Activated naive CD8-positive, alpha-beta T cell (primary cell): Measurements from ENCODE around the gene NFKBIL1.
A peak's percentile ranks its signal among the peaks of the same experiment; 100 is the strongest.

Experiments used
- H3K27ac Mint-ChIP-seq: one replicate; pipeline ENCODE4 v1.8.0; 2021; ENCODE audit warnings: mixed read lengths
- H3K27me3 Mint-ChIP-seq: one replicate; pipeline ENCODE4 v1.8.0; 2021; ENCODE audit warnings: mixed read lengths
- H3K36me3 Mint-ChIP-seq: one replicate; pipeline ENCODE4 v1.8.0; 2021; ENCODE audit warnings: mixed read lengths
- H3K4me1 Mint-ChIP-seq: one replicate; pipeline ENCODE4 v1.8.0; 2021; ENCODE audit warnings: low read depth, mixed read lengths
- H3K4me3 Mint-ChIP-seq: one replicate; pipeline ENCODE4 v1.8.0; 2021; ENCODE audit warnings: mild to moderate bottlenecking, mixed read lengths
- H3K9me3 Mint-ChIP-seq: one replicate; pipeline ENCODE4 v1.8.0; 2021; ENCODE audit warnings: low read depth, mixed read lengths

NFKBIL1 gene

DNA sequence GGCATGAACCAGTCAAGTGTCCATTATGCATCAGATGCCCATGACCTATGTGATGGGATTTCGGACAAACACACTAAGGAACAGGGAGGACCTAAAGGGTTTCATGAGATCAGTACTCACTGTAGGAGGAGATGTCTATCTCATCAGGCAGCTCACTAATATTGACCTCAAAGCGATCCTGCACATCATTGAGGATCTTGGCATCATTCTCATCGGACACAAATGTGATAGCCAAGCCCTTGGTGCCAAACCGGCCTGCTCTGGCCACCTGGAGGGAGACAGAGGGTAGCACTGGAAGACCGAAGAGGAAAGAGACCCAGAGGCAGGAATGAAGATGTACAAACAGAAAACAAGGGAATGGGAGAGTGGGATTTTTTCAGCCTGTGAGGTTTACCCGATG lies 16.7 kb upstream of the NFKBIL1 start:
- Mint-ChIP-seq H3K4me1 (peaks cover 19% of the 10 kb centered on the region), H3K9me3 (no peaks in the 10 kb centered on the region), H3K27ac (peak overlapping the region; percentile 29), H3K27me3 (no peaks in the 10 kb centered on the region), H3K4me3 (no peak overlapping the region), H3K36me3 (no peaks in the 10 kb centered on the region)

DNA sequence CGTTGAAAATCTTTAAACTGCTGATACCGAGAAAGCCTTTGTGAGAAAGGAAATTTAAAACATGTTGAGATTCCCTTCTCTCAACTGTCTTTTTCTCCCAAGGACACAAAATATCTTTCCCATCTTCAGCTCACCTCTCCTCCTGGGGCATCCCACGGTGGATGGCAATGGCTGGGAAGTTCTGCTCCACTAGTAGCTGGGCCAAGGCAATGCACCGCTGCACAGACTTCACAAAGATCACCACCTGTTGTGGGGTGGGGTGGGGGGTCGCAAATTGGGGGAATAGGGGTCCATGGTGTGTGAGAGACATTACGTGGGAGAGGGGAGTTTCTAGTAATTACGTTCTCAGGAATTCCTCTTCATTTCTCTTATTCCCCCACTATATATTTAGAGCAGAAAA lies 16.2 kb upstream of the NFKBIL1 start:
- H3K27me3 Mint-ChIP-seq = no peaks in the 10 kb centered on the region
- H3K36me3 Mint-ChIP-seq = no peaks in the 10 kb centered on the region
- no peak overlapping the region for H3K4me3 Mint-ChIP-seq
- no peak overlapping the region for H3K27ac Mint-ChIP-seq
- H3K4me1 Mint-ChIP-seq = peaks cover 24% of the 10 kb centered on the region
- H3K9me3 Mint-ChIP-seq = no peaks in the 10 kb centered on the region

DNA sequence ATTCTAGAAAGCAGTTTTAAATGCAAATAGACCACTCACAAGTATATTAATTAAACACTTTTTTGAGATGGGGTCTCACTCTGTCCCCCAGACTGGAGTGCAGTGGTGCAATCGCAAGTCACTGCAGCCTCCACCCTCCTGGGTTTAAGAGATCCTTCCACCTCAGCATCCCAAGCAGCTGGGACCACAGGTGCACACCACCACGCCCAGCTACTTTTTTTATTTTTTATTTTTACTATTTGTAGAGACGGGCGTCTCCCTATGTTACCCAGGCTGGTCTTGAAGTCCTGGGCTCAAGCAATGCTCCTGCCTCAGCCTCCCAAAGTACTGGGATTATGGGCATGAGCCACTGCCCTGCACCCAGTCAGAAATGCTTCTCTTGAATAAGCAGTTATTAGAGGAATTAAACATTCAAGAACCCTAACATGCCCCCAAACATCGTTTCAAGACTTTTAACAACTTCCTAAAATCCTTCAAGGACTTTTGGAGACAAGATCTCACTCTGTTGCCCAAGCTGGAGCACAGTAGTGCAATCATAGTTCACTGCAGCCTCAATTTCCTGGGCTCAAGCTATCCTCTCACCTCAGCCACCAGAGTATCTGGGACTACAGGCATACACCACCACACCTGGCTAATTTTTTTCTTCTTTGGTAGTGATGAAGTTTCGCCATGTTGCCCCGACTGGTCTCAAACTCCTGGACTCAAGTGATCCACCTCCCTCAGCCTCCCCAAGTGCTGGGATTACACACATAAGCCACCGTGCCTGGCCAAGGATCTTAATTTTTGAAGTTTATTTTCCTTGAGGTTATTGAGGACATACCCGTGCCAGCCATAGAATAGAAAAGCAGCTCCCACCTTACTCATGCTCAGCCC lies 15.4 kb upstream of the NFKBIL1 start:
- no peaks in the 10 kb centered on the region for H3K36me3 Mint-ChIP-seq
- no peaks in the 10 kb centered on the region for H3K27me3 Mint-ChIP-seq
- H3K9me3 Mint-ChIP-seq = no peaks in the 10 kb centered on the region
- H3K4me3 Mint-ChIP-seq = no peak overlapping the region
- H3K4me1 Mint-ChIP-seq = peaks cover 28% of the 10 kb centered on the region
- H3K27ac Mint-ChIP-seq = peak overlapping the region; percentile 6

DNA sequence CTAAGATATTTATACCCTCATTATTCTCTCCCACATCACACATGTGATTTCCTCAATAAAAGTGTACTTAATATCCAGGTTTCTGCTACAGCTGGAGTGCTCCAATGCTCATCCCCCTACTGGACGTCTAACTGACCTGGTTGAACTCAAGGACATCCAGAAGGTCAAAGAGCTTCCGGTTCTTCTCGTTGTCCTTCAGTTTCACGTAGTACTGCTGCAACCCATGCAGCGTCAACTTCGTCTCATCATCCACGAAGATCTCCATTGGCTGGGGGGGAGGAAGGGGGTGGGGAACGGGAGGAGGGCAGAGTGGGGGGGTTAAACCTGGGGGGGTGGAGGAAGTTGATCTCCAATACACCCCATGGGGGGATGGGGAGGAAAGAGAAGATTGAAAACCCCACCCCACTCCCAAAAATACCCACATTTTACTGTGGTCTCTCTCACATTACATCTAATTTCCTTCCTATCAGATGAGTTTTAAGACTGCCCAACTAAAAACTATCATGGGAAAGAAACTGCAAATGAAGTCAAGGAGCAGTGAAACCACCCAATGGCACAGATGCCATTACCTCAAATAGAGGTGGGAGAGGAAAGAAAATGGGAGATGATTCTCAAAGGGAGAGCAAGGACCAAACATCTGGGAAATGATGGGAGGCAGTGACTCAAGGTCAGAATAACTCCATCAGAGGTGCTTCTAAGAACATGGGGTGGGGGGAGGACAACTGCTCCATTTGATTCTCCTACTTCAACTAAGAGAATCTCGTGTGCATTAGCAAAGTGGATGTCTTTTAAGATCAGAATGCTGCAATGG lies 14.6 kb upstream of the NFKBIL1 start:
- Mint-ChIP-seq H3K27ac (peak overlapping the region; percentile 46), H3K9me3 (no peaks in the 10 kb centered on the region), H3K4me3 (no peak overlapping the region), H3K27me3 (no peaks in the 10 kb centered on the region), H3K4me1 (peaks cover 33% of the 10 kb centered on the region), H3K36me3 (no peaks in the 10 kb centered on the region)

GRCh38 chr6:31533455-31533841 lies 14.0 kb upstream of the NFKBIL1 start:
- Mint-ChIP-seq H3K4me3 (no peak overlapping the region), H3K36me3 (no peaks in the 10 kb centered on the region), H3K27ac (peak overlapping the region; percentile 46), H3K4me1 (peaks cover 36% of the 10 kb centered on the region), H3K9me3 (no peaks in the 10 kb centered on the region), H3K27me3 (no peaks in the 10 kb centered on the region)

- H3K27ac Mint-ChIP-seq = no peak overlapping the region
- H3K4me1 Mint-ChIP-seq = peaks cover 42% of the 10 kb centered on the region
- H3K4me3 Mint-ChIP-seq = no peak overlapping the region
- H3K27me3 Mint-ChIP-seq = no peaks in the 10 kb centered on the region
- peaks cover 5% of the 10 kb centered on the region for H3K36me3 Mint-ChIP-seq
- no peaks in the 10 kb centered on the region for H3K9me3 Mint-ChIP-seq
These were observed 13.4 kb upstream of the NFKBIL1 start for GRCh38 chr6:31534011-31534410.

DNA sequence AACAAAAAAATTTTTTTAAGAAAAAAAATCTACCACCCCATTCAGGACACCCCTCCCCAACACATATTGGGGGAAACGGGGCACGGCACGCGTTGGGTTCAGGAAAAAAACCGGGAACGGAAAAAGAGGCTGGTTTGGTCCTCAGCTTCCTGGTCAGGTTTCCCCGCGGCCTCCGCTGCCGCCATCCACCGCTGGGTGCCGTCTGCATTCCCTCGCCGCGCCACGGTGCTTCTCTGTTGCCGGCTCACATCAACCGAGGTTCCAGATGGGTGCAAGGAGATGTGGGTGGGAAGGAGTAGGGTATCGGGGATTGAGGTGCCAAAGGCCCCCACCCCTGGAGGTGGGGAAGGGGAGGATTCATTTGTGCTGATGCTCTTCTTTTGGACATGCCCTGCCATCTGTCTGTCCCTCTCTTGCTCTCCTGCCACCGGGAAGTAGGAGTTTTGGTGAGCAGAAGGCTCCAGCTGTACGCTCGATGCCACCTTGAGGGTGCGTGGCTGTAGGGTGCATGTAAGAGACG lies 12.8 kb upstream of the NFKBIL1 start:
- peaks cover 10% of the 10 kb centered on the region for H3K36me3 Mint-ChIP-seq
- H3K4me1 Mint-ChIP-seq = peaks cover 48% of the 10 kb centered on the region
- H3K4me3 Mint-ChIP-seq = no peak overlapping the region
- H3K27ac Mint-ChIP-seq = no peak overlapping the region
- no peaks in the 10 kb centered on the region for H3K9me3 Mint-ChIP-seq
- no peaks in the 10 kb centered on the region for H3K27me3 Mint-ChIP-seq

DNA sequence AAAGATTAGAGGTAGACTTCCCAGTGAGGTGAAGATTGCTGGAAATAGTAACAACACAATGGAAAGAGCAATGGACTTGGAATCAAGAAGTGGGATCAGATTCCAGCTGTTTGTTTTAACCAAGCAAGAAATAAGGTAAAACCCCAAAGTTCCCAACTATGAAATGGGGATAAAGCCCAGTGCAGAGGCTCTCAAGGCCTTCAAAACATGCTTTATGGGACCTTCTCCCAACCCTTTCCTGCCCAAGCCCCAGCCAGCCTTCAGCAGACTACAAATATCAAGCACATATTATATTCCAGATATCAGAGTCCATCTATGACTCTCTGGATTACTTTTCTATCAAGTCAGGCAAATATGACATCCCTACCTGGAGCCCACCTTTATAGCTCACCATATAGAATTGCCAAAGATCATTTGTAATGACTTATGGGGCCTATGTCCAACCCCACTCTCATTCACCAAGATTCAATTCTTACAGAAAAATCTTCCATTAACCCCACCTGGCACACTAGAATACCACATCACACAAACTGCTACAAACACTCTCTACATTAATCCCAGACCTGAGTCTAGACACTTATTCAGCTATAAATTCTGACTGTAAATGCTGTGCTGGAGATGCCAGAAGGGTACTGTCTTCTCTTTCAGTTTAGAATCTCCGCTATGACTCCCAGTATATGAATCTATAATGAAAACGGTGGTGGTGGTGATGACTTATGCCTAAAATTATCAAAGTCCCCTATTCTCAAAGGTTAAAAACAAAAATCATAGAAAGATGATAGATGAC lies 11.7 kb upstream of the NFKBIL1 start:
- peak overlapping the region; percentile 27 for H3K4me3 Mint-ChIP-seq
- peak overlapping the region; percentile 68 for H3K27ac Mint-ChIP-seq
- H3K36me3 Mint-ChIP-seq = peaks cover 19% of the 10 kb centered on the region
- H3K27me3 Mint-ChIP-seq = no peaks in the 10 kb centered on the region
- peaks cover 55% of the 10 kb centered on the region for H3K4me1 Mint-ChIP-seq
- no peaks in the 10 kb centered on the region for H3K9me3 Mint-ChIP-seq

DNA sequence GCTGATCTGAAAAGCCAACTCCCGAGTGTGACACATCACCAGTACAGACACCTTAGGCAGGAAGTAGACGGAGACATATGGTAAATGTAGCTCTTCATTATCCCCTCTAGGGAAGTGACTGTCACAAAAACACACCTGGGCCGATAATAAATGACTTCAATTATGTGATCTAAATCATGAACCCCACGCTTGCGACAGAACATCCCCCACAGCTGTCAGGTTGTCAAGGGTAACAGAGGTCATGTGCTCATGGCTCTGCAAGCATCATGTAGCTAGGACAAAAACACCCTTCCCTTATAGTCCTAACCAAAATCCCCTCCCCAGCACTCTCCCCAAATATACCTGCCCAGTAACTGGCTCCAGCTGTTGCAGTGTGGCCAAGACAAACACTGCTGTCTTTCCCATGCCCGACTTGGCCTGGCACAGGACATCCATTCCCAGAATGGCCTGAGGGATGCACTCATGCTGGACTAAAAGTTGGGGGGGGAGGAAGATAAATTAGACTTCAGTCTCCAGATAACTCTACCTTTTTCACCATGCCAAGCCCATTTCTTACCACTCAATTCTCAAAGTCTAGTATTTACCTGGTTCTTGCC lies 8.5 kb upstream of the NFKBIL1 start:
- peaks cover 19% of the 10 kb centered on the region for H3K36me3 Mint-ChIP-seq

DNA sequence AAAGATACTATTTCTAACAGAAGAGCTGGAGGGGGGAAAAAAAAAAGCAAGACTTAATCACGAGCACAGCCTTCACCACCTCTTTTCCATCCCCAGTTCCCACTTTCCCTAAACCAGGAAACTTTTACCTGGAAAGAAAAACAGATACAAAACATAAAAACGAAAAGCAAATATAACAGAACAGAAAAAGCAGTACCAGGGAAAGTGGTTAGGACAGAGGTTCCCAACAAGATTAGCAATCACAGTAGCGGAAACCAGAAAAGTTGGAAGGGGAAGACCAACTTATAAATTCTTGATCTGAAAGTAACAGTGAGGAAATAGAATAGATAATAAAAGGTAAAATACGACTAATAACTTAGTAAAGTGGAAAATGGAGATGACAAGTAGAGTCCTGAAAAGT lies 6.8 kb upstream of the NFKBIL1 start:
- Mint-ChIP-seq H3K4me1 (peaks cover 48% of the 10 kb centered on the region), H3K4me3 (peak overlapping the region; percentile 97), H3K27me3 (no peaks in the 10 kb centered on the region), H3K9me3 (no peaks in the 10 kb centered on the region), H3K27ac (peak overlapping the region; percentile 100), H3K36me3 (peaks cover 19% of the 10 kb centered on the region)

More for the DNA sequence above, 8.5 kb upstream of the NFKBIL1 start:
- Mint-ChIP-seq H3K27ac (peak overlapping the region; percentile 91), H3K9me3 (no peaks in the 10 kb centered on the region), H3K4me3 (peak overlapping the region; percentile 97), H3K4me1 (peaks cover 54% of the 10 kb centered on the region), H3K27me3 (no peaks in the 10 kb centered on the region)

- peaks cover 19% of the 10 kb centered on the region for H3K36me3 Mint-ChIP-seq
- H3K27ac Mint-ChIP-seq = peak overlapping the region; percentile 100
- H3K4me1 Mint-ChIP-seq = peaks cover 43% of the 10 kb centered on the region
- no peaks in the 10 kb centered on the region for H3K27me3 Mint-ChIP-seq
- no peaks in the 10 kb centered on the region for H3K9me3 Mint-ChIP-seq
- peak overlapping the region; percentile 97 for H3K4me3 Mint-ChIP-seq
These were observed 6.2 kb upstream of the NFKBIL1 start for GRCh38 chr6:31541059-31541657.

- H3K27ac Mint-ChIP-seq = peak within 1 kb of the TSS; percentile 100
- peaks cover 19% of the 10 kb centered on the region for H3K36me3 Mint-ChIP-seq
- H3K27me3 Mint-ChIP-seq = no peaks in the 10 kb centered on the region
- H3K9me3 Mint-ChIP-seq = no peaks in the 10 kb centered on the region
- H3K4me1 Mint-ChIP-seq = peaks cover 42% of the 10 kb centered on the region
- peak within 1 kb of the TSS; percentile 97 for H3K4me3 Mint-ChIP-seq
These were observed 5.5 kb upstream of the NFKBIL1 start, which contains the start of gene DDX39B for GRCh38 chr6:31541658-31542521. Gene DDX39B (minus strand): TSS chr6:31542003. CDS start chr6:31540532, 1,471 bp downstream.

- Mint-ChIP-seq H3K9me3 (no peaks in the 10 kb centered on the region), H3K27ac (no peak overlapping the region), H3K4me3 (no peak overlapping the region), H3K36me3 (peaks cover 18% of the 10 kb centered on the region), H3K27me3 (no peaks in the 10 kb centered on the region), H3K4me1 (peaks cover 43% of the 10 kb centered on the region)
These were observed 3.8 kb upstream of the NFKBIL1 start for GRCh38 chr6:31543639-31544038.
